Effector memory CD8-positive, alpha-beta T cell (primary cell): ENCODE measurements around the gene CYBC1.

ENCODE experiments used
- ATAC-seq: fragments of 150-1000 bp; cut with Tn5 transposase; replicated peaks from 2 replicates; pipeline ENCODE4 v1.10.0; 2021; ENCODE audit warnings: mild to moderate bottlenecking, moderate library complexity
- DNase-seq, 3 experiments: peaks; one replicate each; pipeline ENCODE4 v3.0.0; 2021
- H3K27ac Mint-ChIP-seq, 2 donors: one replicate each; pipeline ENCODE4 v1.8.0; 2022; ENCODE audit warnings: mild to moderate bottlenecking in 2 of 2, mixed read lengths in 2 of 2, moderate library complexity in 2 of 2
- H3K27me3 Mint-ChIP-seq, 2 donors: one replicate each; pipeline ENCODE4 v1.8.0; 2022; ENCODE audit warnings: mixed read lengths in 2 of 2
- H3K36me3 Mint-ChIP-seq: one replicate; pipeline ENCODE4 v1.8.0; 2022; ENCODE audit warnings: mild to moderate bottlenecking, moderate library complexity, mixed read lengths; ENCODE audit not compliant: insufficient read depth
- H3K4me1 Mint-ChIP-seq, 2 donors: one replicate each; pipeline ENCODE4 v1.8.0; 2022; ENCODE audit warnings: low read depth in 2 of 2, mixed read lengths in 2 of 2
- H3K4me3 Mint-ChIP-seq, 2 donors: one replicate each; pipeline ENCODE4 v1.8.0; 2022; ENCODE audit warnings: mild to moderate bottlenecking in 2 of 2, mixed read lengths in 2 of 2, moderate library complexity in 2 of 2
- H3K9me3 Mint-ChIP-seq, 2 donors: one replicate each; pipeline ENCODE4 v1.8.0; 2022; ENCODE audit warnings: mixed read lengths in 2 of 2

The CYBC1 gene

GRCh38 chr17:82452162-82452561 is 1.6 kb upstream of the CYBC1 start:
- H3K27ac Mint-ChIP-seq: peak overlapping the region in 1 of 2 donors; percentile 76
- H3K36me3 Mint-ChIP-seq: peaks cover 24% of the 10 kb centered on the region
- peaks cover 17 to 29% of the 10 kb centered on the region in 2 donors for H3K4me1 Mint-ChIP-seq
- H3K9me3 Mint-ChIP-seq: no peaks in the 10 kb centered on the region
- H3K27me3 Mint-ChIP-seq: no peaks in the 10 kb centered on the region
- ATAC-seq (no peak), DNase-seq (no peak)
- H3K4me3 Mint-ChIP-seq: peak overlapping the region in 1 of 2 donors; percentile 26

- Mint-ChIP-seq H3K4me3 (peak overlapping the region; percentile 95 to 96), H3K27me3 (no peaks in the 10 kb centered on the region), H3K9me3 (no peaks in the 10 kb centered on the region), H3K4me1 (peaks cover 19 to 31% of the 10 kb centered on the region in 2 donors), H3K27ac (peak overlapping the region; percentile 97 to 98), H3K36me3 (peaks cover 33% of the 10 kb centered on the region)
- ATAC-seq (peak; percentile 2), DNase-seq (peak in 1 of 3 experiments; percentile 17)
These were observed 632 bp downstream of the CYBC1 start for GRCh38 chr17:82449883-82450356.

DNA sequence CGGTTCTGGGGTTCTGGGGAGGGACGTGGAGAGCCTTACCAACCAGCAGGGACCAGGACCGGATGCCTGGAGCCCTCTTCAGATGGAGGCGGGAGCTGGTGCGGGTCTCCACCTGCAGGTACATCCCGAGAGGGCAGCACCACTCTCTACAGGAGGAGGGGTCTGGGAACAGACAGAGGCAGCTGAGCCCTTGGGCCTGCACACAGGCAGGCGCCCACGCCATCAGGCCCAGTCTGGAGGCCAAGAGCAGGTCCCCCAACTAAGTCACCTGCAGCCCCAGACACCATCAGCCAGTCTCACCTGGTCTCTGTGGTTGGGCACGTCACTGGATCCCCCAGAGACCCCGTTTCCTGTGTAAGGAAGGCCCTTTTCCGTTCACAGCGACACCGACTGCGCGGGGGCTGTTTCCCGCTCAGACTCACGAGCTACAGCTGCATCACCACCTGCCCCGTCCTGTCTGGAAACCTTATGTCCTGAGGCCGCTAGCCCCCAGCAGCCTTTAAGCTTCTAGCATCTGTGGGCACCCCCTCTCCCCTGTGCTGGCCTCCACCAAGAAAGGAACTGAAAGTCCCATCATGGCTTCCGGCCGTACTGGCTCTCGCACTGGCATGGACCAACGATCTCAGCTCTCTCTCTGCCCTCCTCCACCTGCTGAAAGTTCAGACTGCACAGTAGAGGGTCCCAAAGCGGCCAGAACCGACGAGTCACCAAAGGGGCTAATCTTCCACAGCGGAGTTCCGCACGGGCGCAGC is 1.2 kb downstream of the CYBC1 start:
- Mint-ChIP-seq H3K27ac (peak overlapping the region; percentile 97 to 98), H3K9me3 (no peaks in the 10 kb centered on the region), H3K27me3 (no peaks in the 10 kb centered on the region), H3K36me3 (peaks cover 38% of the 10 kb centered on the region), H3K4me3 (peak overlapping the region; percentile 95 to 96), H3K4me1 (peaks cover 19 to 31% of the 10 kb centered on the region in 2 donors)
- DNase-seq (peak; percentile 76 to 80 (median 78)), ATAC-seq (peak; percentile 76)

DNA sequence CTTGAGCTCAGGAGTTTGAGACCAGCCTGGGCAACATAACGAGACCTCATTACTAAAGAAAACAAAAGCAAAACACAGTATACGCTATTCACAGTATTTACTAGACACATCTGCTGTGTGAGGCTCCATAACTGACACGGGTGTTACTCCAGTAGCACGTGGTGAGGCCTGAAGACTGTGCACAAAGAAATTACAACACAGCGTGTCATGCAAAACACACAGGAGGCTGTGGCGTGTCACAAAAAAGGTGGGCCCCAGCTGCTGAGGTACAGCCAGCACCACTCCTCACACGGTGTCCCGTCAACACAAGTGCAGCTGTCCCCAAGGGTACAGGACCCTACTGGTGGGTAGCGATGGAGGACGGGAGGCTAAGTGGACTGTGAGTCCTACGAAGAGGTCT is 2.7 kb downstream of the CYBC1 start:
- no peaks in the 10 kb centered on the region for H3K27me3 Mint-ChIP-seq
- peaks cover 21 to 31% of the 10 kb centered on the region in 2 donors for H3K4me1 Mint-ChIP-seq
- peak overlapping the region; percentile 62 to 90 for H3K27ac Mint-ChIP-seq
- peaks cover 46% of the 10 kb centered on the region for H3K36me3 Mint-ChIP-seq
- DNase-seq: no peak
- no peak for ATAC-seq
- H3K9me3 Mint-ChIP-seq: no peaks in the 10 kb centered on the region
- peak overlapping the region; percentile 55 to 61 for H3K4me3 Mint-ChIP-seq

GRCh38 chr17:82446649-82447048 is 3.9 kb downstream of the CYBC1 start:
- peak overlapping the region; percentile 40 to 61 for H3K4me3 Mint-ChIP-seq
- H3K36me3 Mint-ChIP-seq: peaks cover 53% of the 10 kb centered on the region
- H3K4me1 Mint-ChIP-seq: peaks cover 21 to 27% of the 10 kb centered on the region in 2 donors
- no peaks in the 10 kb centered on the region for H3K9me3 Mint-ChIP-seq
- ATAC-seq: no peak
- DNase-seq: no peak
- H3K27ac Mint-ChIP-seq: peak overlapping the region in 1 of 2 donors; percentile 90
- no peaks in the 10 kb centered on the region for H3K27me3 Mint-ChIP-seq

- Mint-ChIP-seq H3K27me3 (no peaks in the 10 kb centered on the region), H3K27ac (no peak overlapping the region), H3K36me3 (peaks cover 55% of the 10 kb centered on the region), H3K9me3 (no peaks in the 10 kb centered on the region), H3K4me1 (peaks cover 19 to 22% of the 10 kb centered on the region in 2 donors), H3K4me3 (no peak overlapping the region)
- DNase-seq (no peak), ATAC-seq (no peak)
These were observed 4.4 kb downstream of the CYBC1 start for GRCh38 chr17:82446124-82446523.

DNA sequence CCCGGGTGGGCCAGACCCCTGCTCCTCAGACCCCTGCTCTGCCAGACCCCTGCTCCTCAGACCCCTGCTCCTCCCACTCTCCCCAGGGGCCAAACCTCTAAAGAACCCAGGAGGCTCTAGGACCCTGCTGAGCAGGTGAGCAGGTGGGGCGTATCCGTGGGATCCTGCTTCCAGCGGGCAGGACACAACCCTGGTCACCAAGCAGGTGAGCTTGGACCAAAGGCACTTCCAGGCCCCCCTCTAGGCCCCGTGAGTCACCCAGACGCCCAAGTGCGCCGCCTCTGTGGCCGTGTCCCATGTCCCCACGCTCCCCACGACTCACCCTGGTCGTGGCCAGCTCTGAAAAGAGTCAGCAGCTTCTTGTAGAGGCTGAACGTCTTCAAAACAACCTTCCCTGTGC is 5.0 kb downstream of the CYBC1 start:
- no peaks in the 10 kb centered on the region for H3K9me3 Mint-ChIP-seq
- no peak overlapping the region for H3K27ac Mint-ChIP-seq
- H3K4me1 Mint-ChIP-seq: peaks cover 19 to 21% of the 10 kb centered on the region in 2 donors
- no peak for DNase-seq
- ATAC-seq: no peak
- peaks cover 51% of the 10 kb centered on the region for H3K36me3 Mint-ChIP-seq
- no peak overlapping the region for H3K4me3 Mint-ChIP-seq
- H3K27me3 Mint-ChIP-seq: no peaks in the 10 kb centered on the region

GRCh38 chr17:82444941-82445521 is 5.5 kb downstream of the CYBC1 start:
- no peaks in the 10 kb centered on the region for H3K9me3 Mint-ChIP-seq
- no peak overlapping the region for H3K27ac Mint-ChIP-seq
- ATAC-seq (no peak), DNase-seq (no peak)
- no peaks in the 10 kb centered on the region for H3K27me3 Mint-ChIP-seq
- H3K4me3 Mint-ChIP-seq: no peak overlapping the region
- peaks cover 49% of the 10 kb centered on the region for H3K36me3 Mint-ChIP-seq
- H3K4me1 Mint-ChIP-seq: peaks cover 21% of the 10 kb centered on the region in 2 donors

GRCh38 chr17:82444284-82444893 is 6.2 kb downstream of the CYBC1 start:
- Mint-ChIP-seq H3K36me3 (peaks cover 44% of the 10 kb centered on the region), H3K27me3 (no peaks in the 10 kb centered on the region), H3K4me1 (peaks cover 14 to 16% of the 10 kb centered on the region in 2 donors), H3K27ac (no peak overlapping the region), H3K9me3 (no peaks in the 10 kb centered on the region), H3K4me3 (no peak overlapping the region)
- no peak for DNase-seq
- ATAC-seq: no peak

DNA sequence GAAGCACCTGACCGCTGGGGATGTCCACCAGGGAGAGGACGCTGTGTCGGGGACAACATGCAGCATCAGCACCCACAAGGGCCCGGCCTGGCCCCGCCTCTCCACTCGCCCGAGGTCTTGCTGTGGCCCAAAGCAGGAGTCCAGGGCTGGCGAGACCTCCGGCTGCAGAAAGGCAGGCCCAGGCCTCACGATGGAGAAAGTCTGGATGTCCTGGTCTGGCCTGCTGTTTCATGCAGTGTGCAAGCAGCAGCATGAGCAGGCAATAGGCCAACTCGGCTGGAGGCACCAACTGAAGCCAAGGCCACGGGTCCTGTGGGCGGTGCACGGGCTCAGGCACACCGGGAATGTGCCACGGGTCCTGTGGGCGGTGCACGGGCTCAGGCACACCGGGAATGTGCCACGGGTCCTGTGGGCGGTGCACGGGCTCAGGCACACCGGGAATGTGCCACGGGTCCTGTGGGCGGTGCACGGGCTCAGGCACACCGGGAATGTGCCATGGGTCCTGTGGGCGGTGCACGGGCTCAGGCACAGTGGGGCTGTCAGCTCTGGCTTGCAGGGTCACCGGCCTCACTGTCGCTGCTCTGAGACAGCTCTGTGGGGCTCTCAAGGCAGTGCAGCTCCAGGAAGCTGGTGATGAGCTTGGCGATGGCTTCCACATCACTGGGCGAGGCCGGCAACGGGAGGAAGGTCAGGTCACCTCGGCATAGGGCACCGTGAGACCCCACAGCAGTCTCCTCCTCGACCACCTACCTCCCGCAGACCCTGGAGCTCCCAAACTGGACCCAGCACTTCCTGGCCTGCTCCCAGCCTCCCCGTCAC is 6.9 kb downstream of the CYBC1 start:
- no peak overlapping the region for H3K4me3 Mint-ChIP-seq
- H3K4me1 Mint-ChIP-seq: peaks cover 9 to 15% of the 10 kb centered on the region in 2 donors
- ATAC-seq (no peak), DNase-seq (no peak)
- H3K9me3 Mint-ChIP-seq: no peaks in the 10 kb centered on the region
- H3K36me3 Mint-ChIP-seq: peaks cover 40% of the 10 kb centered on the region
- no peaks in the 10 kb centered on the region for H3K27me3 Mint-ChIP-seq
- H3K27ac Mint-ChIP-seq: peak overlapping the region in 1 of 2 donors; percentile 44

DNA sequence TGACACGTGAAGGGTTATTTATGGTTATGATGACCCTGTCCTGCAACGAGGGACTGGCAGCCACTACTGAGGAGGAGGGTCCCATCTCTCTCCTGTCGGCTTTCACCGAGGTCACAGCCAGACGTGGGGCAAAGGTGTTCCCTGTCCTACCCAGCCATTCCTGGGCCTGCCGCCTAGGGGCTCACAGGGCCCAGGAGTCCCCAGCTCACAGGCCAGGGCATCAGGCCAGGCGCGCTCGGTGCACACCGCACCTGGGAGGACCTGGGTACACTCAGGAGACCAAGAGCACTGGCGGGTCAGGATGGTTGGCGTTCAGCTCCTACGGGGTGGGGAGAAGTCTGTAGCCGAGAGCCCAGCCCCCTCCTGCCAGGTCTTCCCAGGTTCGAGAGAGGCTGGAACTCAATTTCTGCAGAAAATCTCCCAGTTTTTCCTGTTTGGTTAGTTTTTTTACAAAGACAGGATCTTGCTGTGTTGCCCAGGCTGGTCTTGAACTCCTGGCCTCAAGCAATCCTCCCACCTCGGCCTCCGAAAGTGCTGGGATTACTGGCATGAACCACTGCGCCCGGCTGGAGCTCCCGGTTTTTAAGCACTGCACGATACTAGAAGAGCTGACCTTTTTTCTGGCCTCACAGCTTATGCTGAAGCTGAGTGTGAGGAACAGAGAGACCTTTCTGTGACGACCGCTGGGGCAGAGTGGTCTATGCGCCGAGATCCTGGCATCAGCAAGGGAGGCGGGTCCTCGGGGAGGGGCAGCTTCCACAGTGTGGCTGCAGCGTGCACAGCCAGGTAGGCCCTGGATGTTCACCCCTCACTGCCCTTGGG is 7.7 kb downstream of the CYBC1 start:
- ATAC-seq: no peak
- Mint-ChIP-seq H3K36me3 (peaks cover 40% of the 10 kb centered on the region), H3K9me3 (no peaks in the 10 kb centered on the region), H3K4me3 (no peak overlapping the region), H3K4me1 (peaks cover 8 to 14% of the 10 kb centered on the region in 2 donors), H3K27ac (peak overlapping the region in 1 of 2 donors; percentile 44), H3K27me3 (no peaks in the 10 kb centered on the region)
- DNase-seq: no peak

DNA sequence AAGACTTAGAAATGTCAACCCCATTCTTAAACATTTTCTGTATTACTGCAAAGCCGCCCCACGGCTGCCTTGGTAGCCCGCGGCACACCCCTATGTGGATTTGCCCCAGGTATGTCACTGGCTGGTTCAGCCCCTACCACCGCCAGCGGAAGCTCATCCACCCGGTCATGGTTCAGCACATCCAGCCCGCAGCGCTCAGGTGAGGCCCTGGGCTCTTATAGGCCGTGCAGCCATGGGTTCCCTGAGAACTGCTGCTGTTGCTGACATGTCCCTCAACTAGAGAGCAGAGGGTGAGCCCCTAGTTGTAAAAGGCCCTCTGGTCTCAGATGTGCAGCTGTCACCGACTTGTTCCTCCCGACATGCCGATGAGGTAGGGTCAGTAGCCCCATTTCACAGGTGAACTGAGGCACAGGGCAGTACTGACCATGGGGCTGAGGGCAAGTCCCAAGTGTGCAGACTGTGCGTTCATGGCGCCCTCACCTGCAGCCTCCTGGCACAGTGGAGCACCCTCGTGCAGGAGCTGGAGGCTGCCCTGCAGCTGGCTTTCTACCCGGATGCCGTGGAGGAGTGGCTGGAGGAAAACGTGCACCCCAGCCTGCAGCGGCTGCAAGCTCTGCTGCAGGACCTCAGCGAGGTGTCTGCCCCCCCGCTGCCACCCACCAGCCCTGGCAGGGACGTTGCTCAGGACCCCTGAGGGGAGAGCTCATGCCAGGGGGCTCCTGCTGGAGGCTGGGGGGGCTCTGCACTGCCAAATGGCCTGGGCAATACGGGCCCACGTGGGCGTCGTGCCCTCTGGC is 8.7 kb downstream of the CYBC1 start:
- no peak overlapping the region for H3K4me3 Mint-ChIP-seq
- H3K27me3 Mint-ChIP-seq: no peaks in the 10 kb centered on the region
- no peak for ATAC-seq
- H3K36me3 Mint-ChIP-seq: peaks cover 37% of the 10 kb centered on the region
- H3K27ac Mint-ChIP-seq: peak overlapping the region in 1 of 2 donors; percentile 59
- no peaks in the 10 kb centered on the region for H3K9me3 Mint-ChIP-seq
- H3K4me1 Mint-ChIP-seq: peaks cover 3 to 11% of the 10 kb centered on the region in 2 donors
- no peak for DNase-seq
